ENCODE results near the gene SPO11. TPM values are rescaled to one million over a fixed set of nuclear protein-coding genes. Genes with fewer than 3 reads are reported as not detected.

SPO11 gene
- total RNA-seq, 6 donors from 2014 or later: not detected

DNA sequence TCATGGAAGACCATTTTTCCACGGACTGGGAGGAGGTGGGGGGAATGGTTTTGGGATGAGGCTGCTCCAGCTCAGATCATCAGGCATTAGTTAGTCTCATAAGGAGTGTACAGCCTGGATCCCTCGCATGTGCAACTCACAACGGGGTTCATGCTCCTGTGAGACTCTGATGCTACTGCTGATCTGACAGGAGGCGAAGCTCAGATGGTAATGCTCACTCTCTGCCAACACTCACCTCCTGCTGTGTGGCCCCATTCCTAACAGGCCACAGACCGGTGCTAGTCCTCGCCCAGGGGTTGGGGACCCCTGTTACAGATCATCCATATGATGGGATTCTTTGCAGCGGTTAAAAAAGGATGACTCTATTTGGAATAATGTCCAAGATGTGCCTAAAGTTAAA is 35.6 kb upstream of the SPO11 start:
- no peak overlapping the region for H3K27ac ChIP-seq
- no peaks in the 10 kb centered on the region for H3K9me3 ChIP-seq
- TF ChIP-seq POLR2AphosphoS5 (IDR thresholded peaks at IDR 0.05): no peak
- no peak for TF ChIP-seq POLR2A (IDR thresholded peaks at IDR 0.05)
- TF ChIP-seq, protein P1, sequence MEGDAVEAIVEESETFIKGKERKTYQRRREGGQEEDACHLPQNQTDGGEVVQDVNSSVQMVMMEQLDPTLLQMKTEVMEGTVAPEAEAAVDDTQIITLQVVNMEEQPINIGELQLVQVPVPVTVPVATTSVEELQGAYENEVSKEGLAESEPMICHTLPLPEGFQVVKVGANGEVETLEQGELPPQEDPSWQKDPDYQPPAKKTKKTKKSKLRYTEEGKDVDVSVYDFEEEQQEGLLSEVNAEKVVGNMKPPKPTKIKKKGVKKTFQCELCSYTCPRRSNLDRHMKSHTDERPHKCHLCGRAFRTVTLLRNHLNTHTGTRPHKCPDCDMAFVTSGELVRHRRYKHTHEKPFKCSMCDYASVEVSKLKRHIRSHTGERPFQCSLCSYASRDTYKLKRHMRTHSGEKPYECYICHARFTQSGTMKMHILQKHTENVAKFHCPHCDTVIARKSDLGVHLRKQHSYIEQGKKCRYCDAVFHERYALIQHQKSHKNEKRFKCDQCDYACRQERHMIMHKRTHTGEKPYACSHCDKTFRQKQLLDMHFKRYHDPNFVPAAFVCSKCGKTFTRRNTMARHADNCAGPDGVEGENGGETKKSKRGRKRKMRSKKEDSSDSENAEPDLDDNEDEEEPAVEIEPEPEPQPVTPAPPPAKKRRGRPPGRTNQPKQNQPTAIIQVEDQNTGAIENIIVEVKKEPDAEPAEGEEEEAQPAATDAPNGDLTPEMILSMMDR (IDR thresholded peaks at IDR 0.05): no peak
- TF ChIP-seq EP300 (IDR thresholded peaks at IDR 0.05): no peak
- no peak overlapping the region for H3K4me3 ChIP-seq
- 64 to 68% methylated on average over 6 to 7 of the region's 7 CpGs for whole genome bisulfite sequencing, 2 donors
- H3K36me3 ChIP-seq: no peaks in the 10 kb centered on the region
- DNase-seq (no peak), ATAC-seq (ENCODE audit: low FRiP score in 2 of 2) (no peak)
- H3K27me3 ChIP-seq: no peaks in the 10 kb centered on the region
- no peaks in the 10 kb centered on the region for H3K4me1 ChIP-seq

- H3K36me3 ChIP-seq: no peaks in the 10 kb centered on the region
- no peak overlapping the region for H3K27ac ChIP-seq
- DNase-seq (no peak), ATAC-seq (ENCODE audit: low FRiP score in 2 of 2) (no peak)
- TF ChIP-seq, protein P1 (IDR thresholded peaks at IDR 0.05): no peak
- TF ChIP-seq POLR2A (IDR thresholded peaks at IDR 0.05) (no peak), POLR2AphosphoS5 (IDR thresholded peaks at IDR 0.05) (no peak), EP300 (IDR thresholded peaks at IDR 0.05) (no peak)
- WGBS, 2 donors: 65% methylated on average over 3 of the region's 3 CpGs
- H3K4me1 ChIP-seq: no peaks in the 10 kb centered on the region
- H3K27me3 ChIP-seq: no peaks in the 10 kb centered on the region
- no peak overlapping the region for H3K4me3 ChIP-seq
- H3K9me3 ChIP-seq: no peaks in the 10 kb centered on the region
These were observed 35.1 kb upstream of the SPO11 start for GRCh38 chr20:57294550-57294949.

DNA sequence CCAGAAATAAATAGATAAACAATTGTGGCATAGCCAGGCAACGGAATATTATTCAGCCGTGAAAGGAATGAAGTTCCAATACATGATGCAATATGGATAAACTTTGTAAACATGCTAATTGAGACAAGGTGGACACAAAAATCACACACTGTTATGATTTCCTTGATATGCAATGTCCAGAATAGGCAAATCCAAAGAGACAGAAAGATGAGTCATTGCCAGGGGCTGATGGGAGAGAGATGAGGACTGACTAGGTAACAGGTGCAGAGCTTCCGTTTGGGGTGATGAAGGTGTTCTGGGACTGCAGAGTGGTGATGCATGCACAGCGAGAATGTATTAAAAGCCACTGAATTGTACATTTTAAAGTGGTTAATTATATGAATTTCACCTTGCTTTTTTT is 31.1 kb upstream of the SPO11 start:
- WGBS, 2 donors: 84 to 88% methylated on average over 4 of the region's 4 CpGs
- no peaks in the 10 kb centered on the region for H3K4me1 ChIP-seq

DNA sequence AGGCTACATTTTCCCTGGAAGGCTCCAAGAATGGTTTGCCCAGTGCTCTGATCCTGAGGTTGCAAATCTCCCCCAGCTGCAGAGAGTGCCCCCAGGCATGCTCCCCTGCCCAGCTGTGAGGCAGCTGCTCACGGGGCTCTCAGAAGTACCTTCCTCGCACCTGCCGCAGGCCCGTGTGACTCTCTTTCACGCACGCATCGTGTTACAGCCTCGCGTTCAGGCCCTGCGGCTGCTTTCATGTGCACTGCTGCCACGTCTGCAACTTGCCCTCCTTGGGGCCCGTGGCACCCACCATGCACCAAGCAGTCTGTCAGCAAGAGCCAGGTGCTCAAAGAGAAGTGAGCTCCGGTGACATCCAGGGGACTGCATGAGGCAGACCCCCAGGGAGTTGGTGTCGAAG is 28.6 kb upstream of the SPO11 start:
- H3K4me3 ChIP-seq: no peak overlapping the region
- TF ChIP-seq POLR2A (IDR thresholded peaks at IDR 0.05) (no peak), POLR2AphosphoS5 (IDR thresholded peaks at IDR 0.05) (no peak)
- TF ChIP-seq, protein P1 (IDR thresholded peaks at IDR 0.05): no peak
- no peaks in the 10 kb centered on the region for H3K4me1 ChIP-seq
- WGBS, 2 donors: 65 to 100% methylated on average over 1 to 14 of the region's 14 CpGs
- ATAC-seq (ENCODE audit: low FRiP score in 2 of 2): peak in 1 of 2 donors; percentile 21
- H3K27me3 ChIP-seq: no peaks in the 10 kb centered on the region
- no peaks in the 10 kb centered on the region for H3K9me3 ChIP-seq
- DNase-seq: peak in 1 of 2 donors; percentile 48
- no peak overlapping the region for H3K27ac ChIP-seq
- no peaks in the 10 kb centered on the region for H3K36me3 ChIP-seq

More for the DNA sequence above, 31.1 kb upstream of the SPO11 start:
- Histone ChIP-seq H3K27me3 (no peaks in the 10 kb centered on the region), H3K27ac (no peak overlapping the region), H3K36me3 (no peaks in the 10 kb centered on the region), H3K4me3 (no peak overlapping the region), H3K9me3 (no peaks in the 10 kb centered on the region)
- TF ChIP-seq POLR2AphosphoS5 (IDR thresholded peaks at IDR 0.05): no peak
- no peak for TF ChIP-seq EP300 (IDR thresholded peaks at IDR 0.05)
- no peak for TF ChIP-seq POLR2A (IDR thresholded peaks at IDR 0.05)
- DNase-seq (no peak), ATAC-seq (ENCODE audit: low FRiP score in 2 of 2) (no peak)

- no peak overlapping the region for H3K4me3 ChIP-seq
- H3K36me3 ChIP-seq: no peaks in the 10 kb centered on the region
- no peak for DNase-seq
- H3K4me1 ChIP-seq: no peaks in the 10 kb centered on the region
- 70 to 72% methylated on average over 5 of the region's 5 CpGs for WGBS, 2 donors
- no peaks in the 10 kb centered on the region for H3K27me3 ChIP-seq
- no peak for ATAC-seq (ENCODE audit: low FRiP score in 2 of 2)
- TF ChIP-seq POLR2AphosphoS5 (IDR thresholded peaks at IDR 0.05) (no peak), POLR2A (IDR thresholded peaks at IDR 0.05) (no peak)
- TF ChIP-seq, protein P1 (IDR thresholded peaks at IDR 0.05): no peak
- no peaks in the 10 kb centered on the region for H3K9me3 ChIP-seq
- no peak overlapping the region for H3K27ac ChIP-seq
These were observed 22.9 kb upstream of the SPO11 start for GRCh38 chr20:57306747-57307146.
